Calu3 (cell line): ENCODE measurements around the gene HLCS. TPM values are rescaled to one million over a fixed set of nuclear protein-coding genes. Genes with fewer than 3 reads are reported as not detected.

ENCODE experiments used
- BruUV-seq: library from RNA; stranded (reverse); fragments of 400-500 nt; replicated peaks from 2 replicates; lab custom pipeline; 2021; lab: Mats Ljungman, UMichigan
- CTCF ChIA-PET: fragments of 300-600 bp; sonication (Branson Sonifier 250); formaldehyde crosslinking; loops from one replicate; lab custom pipeline; 2022; ENCODE audit warnings: antibody characterized with exemption; lab: Charles Lee
- DNase-seq: peaks from one replicate; pipeline ENCODE4 v3.0.0; 2022
- H3K27ac Mint-ChIP-seq: one replicate; pipeline ENCODE4 v1.8.0; 2022; ENCODE audit warnings: mixed read lengths; ENCODE audit not compliant: unreplicated experiment
- H3K27me3 Mint-ChIP-seq: one replicate; pipeline ENCODE4 v1.8.0; 2022; ENCODE audit warnings: mixed read lengths; ENCODE audit not compliant: unreplicated experiment
- H3K36me3 Mint-ChIP-seq: one replicate; pipeline ENCODE4 v1.8.0; 2022; ENCODE audit warnings: mild to moderate bottlenecking, moderate library complexity, mixed read lengths; ENCODE audit not compliant: insufficient read depth, unreplicated experiment
- H3K4me1 Mint-ChIP-seq: one replicate; pipeline ENCODE4 v1.8.0; 2022; ENCODE audit warnings: mild to moderate bottlenecking, low read depth, mixed read lengths; ENCODE audit not compliant: unreplicated experiment
- H3K4me3 Mint-ChIP-seq: one replicate; pipeline ENCODE4 v1.8.0; 2022; ENCODE audit warnings: mild to moderate bottlenecking, low read depth, moderate library complexity, mixed read lengths; ENCODE audit not compliant: unreplicated experiment
- H3K9me3 Mint-ChIP-seq: one replicate; pipeline ENCODE4 v1.8.0; 2022; ENCODE audit warnings: low read depth, mixed read lengths; ENCODE audit not compliant: unreplicated experiment
- intact Hi-C: fragments of 100-400 bp; cut with micrococcal nuclease; formaldehyde crosslinking; loops from one replicate; pipeline ENCODE4 v1.10.0; 2022; ENCODE audit not compliant: unreplicated experiment
- total RNA-seq: library from RNA; stranded (reverse); gene quantifications from 2 replicates; pipeline ENCODE4 v1.2.3, GENCODE V29; 2022
- TF ChIP-seq, protein P1 (sequence below): fragments of 200-600 bp; IDR thresholded peaks from one replicate; pipeline ENCODE4 v1.8.0; 2022; ENCODE audit warnings: antibody characterized with exemption; ENCODE audit not compliant: unreplicated experiment

HLCS gene
- total RNA-seq, 1 experiment from 2014 or later: 18.4 TPM

DNA sequence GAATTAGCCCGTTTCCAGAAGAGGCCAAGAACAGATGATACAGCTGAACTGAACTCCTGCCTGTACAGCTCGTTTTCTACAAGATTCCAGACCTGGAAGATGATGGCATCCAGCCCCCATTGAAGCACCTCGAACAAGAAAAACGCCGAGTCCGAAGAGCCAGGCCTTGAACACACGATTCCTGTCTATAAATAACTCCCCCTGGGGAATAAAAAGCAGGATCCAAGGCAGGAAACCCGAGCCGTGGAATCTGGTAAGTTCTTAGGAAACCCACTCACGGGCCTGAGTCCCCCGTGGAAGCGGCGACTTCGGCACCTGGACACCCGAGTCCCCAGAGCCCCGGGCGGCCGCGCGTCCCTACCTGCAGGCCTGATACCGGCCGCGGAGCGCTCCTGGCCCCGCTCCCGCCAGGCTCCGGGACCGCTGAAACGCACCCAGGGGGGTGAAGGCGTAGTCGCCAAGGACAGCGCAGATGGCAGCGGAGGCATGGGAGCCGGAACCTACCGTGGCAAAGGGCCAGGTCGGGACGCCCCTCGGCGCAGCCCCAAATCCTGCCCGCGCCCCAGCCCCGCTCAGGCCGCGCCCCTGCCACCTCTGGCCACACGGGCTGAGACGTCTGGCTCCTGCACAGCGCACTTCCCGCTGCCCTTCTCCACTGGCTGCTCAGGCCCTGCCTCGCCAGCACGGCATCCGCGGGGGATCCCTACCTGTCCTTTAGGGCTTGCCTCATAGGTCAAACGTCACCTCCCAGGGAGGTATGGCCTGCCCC, 14.0 kb upstream of the HLCS start:
- peak; percentile 31 for DNase-seq
- TF ChIP-seq, protein P1, sequence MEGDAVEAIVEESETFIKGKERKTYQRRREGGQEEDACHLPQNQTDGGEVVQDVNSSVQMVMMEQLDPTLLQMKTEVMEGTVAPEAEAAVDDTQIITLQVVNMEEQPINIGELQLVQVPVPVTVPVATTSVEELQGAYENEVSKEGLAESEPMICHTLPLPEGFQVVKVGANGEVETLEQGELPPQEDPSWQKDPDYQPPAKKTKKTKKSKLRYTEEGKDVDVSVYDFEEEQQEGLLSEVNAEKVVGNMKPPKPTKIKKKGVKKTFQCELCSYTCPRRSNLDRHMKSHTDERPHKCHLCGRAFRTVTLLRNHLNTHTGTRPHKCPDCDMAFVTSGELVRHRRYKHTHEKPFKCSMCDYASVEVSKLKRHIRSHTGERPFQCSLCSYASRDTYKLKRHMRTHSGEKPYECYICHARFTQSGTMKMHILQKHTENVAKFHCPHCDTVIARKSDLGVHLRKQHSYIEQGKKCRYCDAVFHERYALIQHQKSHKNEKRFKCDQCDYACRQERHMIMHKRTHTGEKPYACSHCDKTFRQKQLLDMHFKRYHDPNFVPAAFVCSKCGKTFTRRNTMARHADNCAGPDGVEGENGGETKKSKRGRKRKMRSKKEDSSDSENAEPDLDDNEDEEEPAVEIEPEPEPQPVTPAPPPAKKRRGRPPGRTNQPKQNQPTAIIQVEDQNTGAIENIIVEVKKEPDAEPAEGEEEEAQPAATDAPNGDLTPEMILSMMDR: no peak
- BruUV-seq: no TSS peak
- intact Hi-C loops: no loop called here
- Mint-ChIP-seq H3K9me3 (no peaks in the 10 kb centered on the region), H3K27me3 (no peaks in the 10 kb centered on the region), H3K27ac (no peak overlapping the region), H3K36me3 (no peaks in the 10 kb centered on the region), H3K4me1 (peaks cover 8% of the 10 kb centered on the region), H3K4me3 (peak overlapping the region; percentile 69)
- CTCF ChIA-PET: no interaction called here

DNA sequence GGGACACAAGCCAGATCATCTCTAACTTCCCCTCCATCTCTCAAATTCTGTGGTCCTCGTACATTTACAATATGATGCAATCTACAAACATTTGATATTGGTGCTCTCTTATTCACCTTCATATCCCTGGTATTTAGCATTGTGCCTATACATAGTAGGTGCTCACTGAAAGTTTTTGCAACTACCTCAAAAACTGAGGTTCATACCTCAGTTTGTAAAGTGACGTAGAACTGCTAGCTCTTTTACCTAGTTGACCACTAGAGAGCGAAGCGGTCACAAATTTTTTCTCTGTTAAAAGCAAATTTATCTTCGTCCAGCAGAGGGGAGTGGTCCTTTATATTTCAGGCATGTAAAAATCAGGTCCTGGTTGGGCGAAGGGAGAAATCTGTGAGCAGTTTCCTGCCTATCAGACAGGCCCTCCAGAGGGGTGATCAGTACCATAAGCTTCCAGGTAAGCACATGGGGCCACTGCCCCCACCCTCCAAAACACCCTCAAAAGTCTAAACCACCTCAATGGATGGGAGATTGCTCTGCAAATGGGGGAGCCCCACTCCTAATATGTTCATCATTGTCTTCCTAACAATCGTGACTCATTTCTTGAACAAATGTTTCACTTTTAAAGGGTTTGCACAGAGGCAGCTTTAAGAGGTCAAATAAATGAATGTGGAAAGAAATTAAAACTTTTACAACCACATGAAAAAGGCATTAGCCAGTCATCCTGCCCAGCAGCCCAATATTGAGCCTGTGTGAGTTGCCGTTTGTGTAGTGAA, 10.6 kb upstream of the HLCS start:
- Mint-ChIP-seq H3K9me3 (no peaks in the 10 kb centered on the region), H3K4me3 (no peak overlapping the region), H3K4me1 (peaks cover 8% of the 10 kb centered on the region), H3K27me3 (no peaks in the 10 kb centered on the region), H3K27ac (no peak overlapping the region), H3K36me3 (no peaks in the 10 kb centered on the region)
- TF ChIP-seq, protein P1: peak; percentile 30
- intact Hi-C loops: loop anchor here (5.0 kb wide), 1 partner anchor 100 kb away; no protein-coding TSS in a partner anchor
- peak; percentile 48 for DNase-seq
- no TSS peak for BruUV-seq
- CTCF ChIA-PET: interaction anchor here (0.6 to 1.4 kb wide), 9 partner anchors 10 to 223 kb away, joined by 3 to 14 read pairs (median 5); partner anchors contain the start of gene HLCS

DNA sequence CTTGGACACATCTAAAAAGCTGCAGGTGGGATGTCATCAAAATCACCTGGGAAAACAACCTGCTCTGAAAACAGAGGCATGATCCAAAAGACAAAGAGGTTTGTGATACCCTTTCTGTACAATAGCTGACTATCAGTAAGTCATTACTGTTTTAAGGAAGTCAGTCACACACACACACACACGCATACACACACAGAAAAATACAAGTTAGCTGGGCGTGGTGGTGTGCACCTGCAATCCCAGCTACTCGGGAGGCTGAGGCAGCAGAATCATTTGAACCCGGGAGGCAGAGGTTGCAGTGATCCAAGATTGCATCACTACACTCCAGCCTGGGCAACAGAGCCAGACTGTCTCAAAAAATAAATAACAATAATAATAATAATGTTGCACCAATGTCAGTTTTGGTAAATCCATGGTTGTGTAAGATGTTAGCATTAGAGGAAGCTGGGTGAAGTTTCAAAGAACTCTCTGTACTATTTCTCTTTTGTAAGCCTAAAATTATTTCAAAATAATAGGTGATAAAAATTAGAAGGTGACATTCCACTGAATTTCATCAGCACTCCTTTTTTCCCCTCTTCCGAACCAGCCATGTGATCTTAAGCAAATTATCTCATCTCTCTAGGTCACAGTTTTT, 9.9 kb upstream of the HLCS start:
- BruUV-seq: no TSS peak
- peaks cover 8% of the 10 kb centered on the region for H3K4me1 Mint-ChIP-seq
- TF ChIP-seq, protein P1: no peak
- no peaks in the 10 kb centered on the region for H3K36me3 Mint-ChIP-seq
- H3K27me3 Mint-ChIP-seq: no peaks in the 10 kb centered on the region
- intact Hi-C loops: loop anchor here (5.0 kb wide), 1 partner anchor 101 kb away; no protein-coding TSS in a partner anchor
- no peak overlapping the region for H3K27ac Mint-ChIP-seq
- no peaks in the 10 kb centered on the region for H3K9me3 Mint-ChIP-seq
- CTCF ChIA-PET: interaction anchor here (0.7 to 1.4 kb wide), 8 partner anchors 10 to 223 kb away, joined by 3 to 14 read pairs (median 6); partner anchors contain the start of gene HLCS
- H3K4me3 Mint-ChIP-seq: no peak overlapping the region
- no peak for DNase-seq

DNA sequence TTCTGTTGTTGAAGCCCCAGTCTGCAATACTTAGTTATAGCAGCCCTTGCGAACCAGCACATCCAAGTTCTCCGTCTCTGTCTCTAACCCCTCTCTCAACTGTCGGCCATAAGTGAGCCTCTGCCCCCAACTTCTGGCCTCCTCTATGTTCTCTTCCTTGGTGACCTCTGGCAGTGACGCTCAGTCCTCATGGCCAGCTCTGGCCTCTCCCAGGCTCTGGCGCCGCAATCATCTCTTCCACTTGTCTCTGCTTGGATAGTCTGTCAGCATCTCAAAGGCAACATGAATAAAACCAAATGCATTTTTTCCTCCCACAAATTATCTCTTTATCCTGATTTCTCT, 8.4 kb upstream of the HLCS start:
- H3K27ac Mint-ChIP-seq: no peak overlapping the region
- CTCF ChIA-PET: no interaction called here
- no TSS peak for BruUV-seq
- H3K4me1 Mint-ChIP-seq: peaks cover 8% of the 10 kb centered on the region
- DNase-seq: no peak
- no peak overlapping the region for H3K4me3 Mint-ChIP-seq
- TF ChIP-seq, protein P1: no peak
- no peaks in the 10 kb centered on the region for H3K27me3 Mint-ChIP-seq
- no peaks in the 10 kb centered on the region for H3K9me3 Mint-ChIP-seq
- H3K36me3 Mint-ChIP-seq: no peaks in the 10 kb centered on the region
- intact Hi-C loops: loop anchor here (5.0 kb wide), 1 partner anchor 102 kb away; no protein-coding TSS in a partner anchor
